Measurements from ENCODE around the gene PALD1.

The PALD1 gene

DNA sequence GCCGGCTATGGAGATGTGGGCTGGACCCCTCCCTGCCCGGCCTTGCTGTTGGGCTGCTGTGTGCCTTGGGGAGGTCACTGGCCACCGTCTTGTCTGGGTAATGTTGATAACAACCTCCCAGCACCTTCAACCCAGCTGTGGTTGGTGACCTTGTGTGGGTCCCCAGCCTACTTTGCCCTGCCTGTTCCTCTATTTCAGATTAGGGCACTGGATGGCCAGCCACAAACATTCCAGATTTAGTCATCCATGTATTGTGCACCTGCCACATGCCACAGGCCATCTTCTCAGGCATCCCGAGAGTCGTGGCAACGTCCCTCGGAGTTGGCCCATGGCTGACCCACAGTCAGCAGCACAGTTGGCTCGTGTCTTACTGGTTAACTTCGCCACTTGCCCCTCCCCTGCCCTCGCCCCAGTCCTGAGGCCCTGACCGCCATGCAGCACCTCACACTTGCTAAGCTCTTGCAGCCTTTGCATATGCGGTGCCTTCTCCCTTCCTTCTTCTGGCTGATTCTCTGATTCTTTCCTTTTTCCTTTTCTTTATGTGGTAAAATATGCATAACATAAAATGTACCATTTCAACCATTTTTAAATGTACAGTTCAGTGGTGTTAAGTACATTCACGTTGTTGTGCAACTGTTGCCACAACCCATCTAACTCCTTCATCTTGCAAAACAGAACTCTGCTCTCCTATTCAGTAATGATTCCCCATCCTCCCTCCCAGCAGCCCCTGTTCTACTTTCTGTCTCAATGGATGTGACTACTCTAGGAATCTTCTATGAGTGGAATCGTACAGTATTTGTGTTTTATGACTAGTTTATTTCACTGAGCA lies 63.4 kb downstream of the PALD1 start:
- Histone ChIP-seq H3K4me2 (ENCODE audit: low read depth, low read length, poor library complexity, severe bottlenecking) (no peak overlapping the region), H3K36me3 (ENCODE audit: low read length) (0 out of 2 replicates have a peak, but pooled peaks cover 8% of the 10 kb centered on the region), H4K20me1 (ENCODE audit: low read depth, low read length) (no peaks in the 10 kb centered on the region), H3K27ac (ENCODE audit: low read depth, low read length) (no peak overlapping the region), H3K9me3 (ENCODE audit: insufficient read depth, low read length) (no peaks in the 10 kb centered on the region), H3K9me2 (replicated peaks; ENCODE audit: insufficient read depth, low read length) (no peaks in the 10 kb centered on the region), H2AFZ (ENCODE audit: low read depth, low read length, severe bottlenecking) (no peak overlapping the region), H3K4me3 (ENCODE audit: insufficient read depth, low read length, poor library complexity, severe bottlenecking) (no peak overlapping the region), H3F3A (ENCODE audit: insufficient read depth) (no peaks in the 10 kb centered on the region), H3K79me2 (ENCODE audit: insufficient read depth, low read length) (no peaks in the 10 kb centered on the region), H3K27me3 (ENCODE audit: low read length) (no peaks in the 10 kb centered on the region), H3K9ac (ENCODE audit: low read length) (no peak overlapping the region)
- TF ChIP-seq EZH2phosphoT487 (conservative IDR thresholded peaks at IDR 0.05; ENCODE audit: low read length), result no peak
- TF ChIP-seq, protein P1, sequence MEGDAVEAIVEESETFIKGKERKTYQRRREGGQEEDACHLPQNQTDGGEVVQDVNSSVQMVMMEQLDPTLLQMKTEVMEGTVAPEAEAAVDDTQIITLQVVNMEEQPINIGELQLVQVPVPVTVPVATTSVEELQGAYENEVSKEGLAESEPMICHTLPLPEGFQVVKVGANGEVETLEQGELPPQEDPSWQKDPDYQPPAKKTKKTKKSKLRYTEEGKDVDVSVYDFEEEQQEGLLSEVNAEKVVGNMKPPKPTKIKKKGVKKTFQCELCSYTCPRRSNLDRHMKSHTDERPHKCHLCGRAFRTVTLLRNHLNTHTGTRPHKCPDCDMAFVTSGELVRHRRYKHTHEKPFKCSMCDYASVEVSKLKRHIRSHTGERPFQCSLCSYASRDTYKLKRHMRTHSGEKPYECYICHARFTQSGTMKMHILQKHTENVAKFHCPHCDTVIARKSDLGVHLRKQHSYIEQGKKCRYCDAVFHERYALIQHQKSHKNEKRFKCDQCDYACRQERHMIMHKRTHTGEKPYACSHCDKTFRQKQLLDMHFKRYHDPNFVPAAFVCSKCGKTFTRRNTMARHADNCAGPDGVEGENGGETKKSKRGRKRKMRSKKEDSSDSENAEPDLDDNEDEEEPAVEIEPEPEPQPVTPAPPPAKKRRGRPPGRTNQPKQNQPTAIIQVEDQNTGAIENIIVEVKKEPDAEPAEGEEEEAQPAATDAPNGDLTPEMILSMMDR (IDR thresholded peaks at IDR 0.05; ENCODE audit: insufficient read depth, low read length, poor library complexity, severe bottlenecking), result no peak

DNA sequence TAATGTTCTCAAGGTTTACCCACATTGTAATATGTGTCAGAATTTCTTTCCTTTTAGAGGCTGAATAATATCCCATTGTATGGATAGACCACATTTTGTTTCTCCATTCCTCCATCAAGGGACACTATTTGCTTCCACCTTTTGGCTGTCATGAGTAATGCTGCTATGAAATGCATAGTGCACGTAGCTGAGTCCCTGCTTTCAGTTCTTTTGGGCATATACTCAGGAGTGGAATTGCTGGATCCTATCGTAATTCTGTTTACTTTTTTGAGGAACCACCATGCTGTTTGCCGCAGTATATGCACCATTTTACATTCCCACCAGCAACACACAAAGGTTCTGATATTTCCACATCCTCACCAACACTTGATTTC lies 64.0 kb downstream of the PALD1 start:
- Histone ChIP-seq H4K20me1 (ENCODE audit: low read depth, low read length) (no peaks in the 10 kb centered on the region), H3K79me2 (ENCODE audit: insufficient read depth, low read length) (no peaks in the 10 kb centered on the region), H3K9me2 (replicated peaks; ENCODE audit: insufficient read depth, low read length) (no peaks in the 10 kb centered on the region), H3K27ac (ENCODE audit: low read depth, low read length) (no peak overlapping the region), H3K9me3 (ENCODE audit: insufficient read depth, low read length) (no peaks in the 10 kb centered on the region), H2AFZ (ENCODE audit: low read depth, low read length, severe bottlenecking) (no peak overlapping the region), H3F3A (ENCODE audit: insufficient read depth) (no peaks in the 10 kb centered on the region), H3K4me2 (ENCODE audit: low read depth, low read length, poor library complexity, severe bottlenecking) (no peak overlapping the region), H3K4me3 (ENCODE audit: insufficient read depth, low read length, poor library complexity, severe bottlenecking) (no peak overlapping the region), H3K36me3 (ENCODE audit: low read length) (0 out of 2 replicates have a peak, but pooled peaks cover 8% of the 10 kb centered on the region), H3K27me3 (ENCODE audit: low read length) (no peaks in the 10 kb centered on the region), H3K9ac (ENCODE audit: low read length) (no peak overlapping the region)
- TF ChIP-seq, protein P1 (IDR thresholded peaks at IDR 0.05; ENCODE audit: insufficient read depth, low read length, poor library complexity, severe bottlenecking), result no peak
- no peak for TF ChIP-seq EZH2phosphoT487 (conservative IDR thresholded peaks at IDR 0.05; ENCODE audit: low read length)

DNA sequence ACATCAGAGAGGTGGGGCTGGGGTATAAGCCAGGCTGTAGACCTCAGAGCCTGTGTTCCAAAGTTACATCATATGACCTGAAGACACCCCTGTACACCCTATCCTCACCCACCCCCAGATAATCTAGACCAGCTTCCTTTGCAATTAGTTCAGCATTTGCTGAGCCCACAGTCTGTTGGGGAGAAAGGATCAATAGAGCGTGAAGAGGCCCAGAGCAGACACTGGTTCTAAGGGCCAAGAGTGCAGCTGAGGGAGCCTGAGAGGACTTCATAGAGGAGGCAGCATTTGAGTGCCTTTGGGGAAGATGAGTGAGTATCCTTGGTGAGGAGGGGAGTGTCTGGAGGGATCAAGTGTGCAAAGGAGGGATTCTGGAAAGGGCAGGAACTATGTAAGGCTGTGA lies 65.3 kb downstream of the PALD1 start:
- Histone ChIP-seq H3K9ac (ENCODE audit: low read length) (no peak overlapping the region), H3K4me3 (ENCODE audit: insufficient read depth, low read length, poor library complexity, severe bottlenecking) (no peak overlapping the region), H3K36me3 (ENCODE audit: low read length) (0 out of 2 replicates have a peak, but pooled peaks cover 8% of the 10 kb centered on the region), H2AFZ (ENCODE audit: low read depth, low read length, severe bottlenecking) (no peak overlapping the region), H3F3A (ENCODE audit: insufficient read depth) (no peaks in the 10 kb centered on the region), H3K79me2 (ENCODE audit: insufficient read depth, low read length) (no peaks in the 10 kb centered on the region), H3K4me2 (ENCODE audit: low read depth, low read length, poor library complexity, severe bottlenecking) (no peak overlapping the region), H3K27ac (ENCODE audit: low read depth, low read length) (no peak overlapping the region), H3K27me3 (ENCODE audit: low read length) (no peaks in the 10 kb centered on the region), H3K9me3 (ENCODE audit: insufficient read depth, low read length) (no peaks in the 10 kb centered on the region), H4K20me1 (ENCODE audit: low read depth, low read length) (no peaks in the 10 kb centered on the region; the same call in 1 of the 2 replicates), H3K9me2 (replicated peaks; ENCODE audit: insufficient read depth, low read length) (no peaks in the 10 kb centered on the region)
- no peak for TF ChIP-seq EZH2phosphoT487 (conservative IDR thresholded peaks at IDR 0.05; ENCODE audit: low read length)
- TF ChIP-seq, protein P1 (IDR thresholded peaks at IDR 0.05; ENCODE audit: insufficient read depth, low read length, poor library complexity, severe bottlenecking), result no peak

Measured in SU-DHL-6 (cell line).